A549 treated with Mapracorat at 1 μM for 4 hours (cell line): ENCODE measurements around the gene KRT15. TPM values are rescaled to one million over a fixed set of nuclear protein-coding genes. Genes with fewer than 3 reads are reported as not detected.

Experiments
- total RNA-seq: library from RNA; stranded (reverse); fragments of 200-300 nt; extraction: Qiagen RNA extraction; gene quantifications from 5 replicates; pipeline ENCODE4 v1.2.3, GENCODE V29; 2022

Gene KRT15
- total RNA-seq: 2.9 to 4.6 TPM (median 3.5 TPM) in 5 replicates

DNA sequence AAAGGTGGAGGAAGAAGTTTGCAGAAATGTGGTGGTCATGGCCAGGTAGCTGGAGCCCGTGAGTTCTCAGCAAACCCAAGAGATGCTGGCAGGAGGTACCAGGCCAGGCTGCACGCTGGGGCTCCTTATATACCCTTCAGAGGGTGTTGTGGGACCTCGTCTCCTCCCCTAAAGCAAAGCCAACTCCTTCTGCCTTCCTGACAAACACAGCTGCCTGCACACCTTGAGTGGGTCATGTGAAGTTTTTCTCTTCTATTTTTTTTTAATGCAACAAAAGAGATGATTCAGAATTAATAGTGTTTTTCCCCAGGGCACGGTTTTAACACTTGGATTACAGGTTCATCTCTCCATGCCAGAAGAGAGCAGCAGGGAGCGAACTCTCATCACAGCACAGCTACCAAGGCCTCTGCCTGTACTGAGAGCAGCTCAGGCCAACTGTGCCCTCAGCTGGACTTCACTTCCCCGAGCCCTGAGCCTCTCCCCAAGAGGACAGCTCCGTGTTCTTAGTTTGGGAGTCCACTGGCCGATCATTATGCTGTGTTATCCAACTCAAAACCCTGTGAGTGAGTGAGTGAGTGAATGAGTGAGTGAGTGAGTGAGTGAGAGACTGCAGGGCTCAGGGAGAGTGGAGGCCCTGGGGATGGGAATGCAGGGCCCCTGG, at the start of gene KRT15:
KRT15 (minus strand) TSS at position 102 of the 661 bp plus-strand sequence; CDS start at position 39, 63 bp downstream.

DNA sequence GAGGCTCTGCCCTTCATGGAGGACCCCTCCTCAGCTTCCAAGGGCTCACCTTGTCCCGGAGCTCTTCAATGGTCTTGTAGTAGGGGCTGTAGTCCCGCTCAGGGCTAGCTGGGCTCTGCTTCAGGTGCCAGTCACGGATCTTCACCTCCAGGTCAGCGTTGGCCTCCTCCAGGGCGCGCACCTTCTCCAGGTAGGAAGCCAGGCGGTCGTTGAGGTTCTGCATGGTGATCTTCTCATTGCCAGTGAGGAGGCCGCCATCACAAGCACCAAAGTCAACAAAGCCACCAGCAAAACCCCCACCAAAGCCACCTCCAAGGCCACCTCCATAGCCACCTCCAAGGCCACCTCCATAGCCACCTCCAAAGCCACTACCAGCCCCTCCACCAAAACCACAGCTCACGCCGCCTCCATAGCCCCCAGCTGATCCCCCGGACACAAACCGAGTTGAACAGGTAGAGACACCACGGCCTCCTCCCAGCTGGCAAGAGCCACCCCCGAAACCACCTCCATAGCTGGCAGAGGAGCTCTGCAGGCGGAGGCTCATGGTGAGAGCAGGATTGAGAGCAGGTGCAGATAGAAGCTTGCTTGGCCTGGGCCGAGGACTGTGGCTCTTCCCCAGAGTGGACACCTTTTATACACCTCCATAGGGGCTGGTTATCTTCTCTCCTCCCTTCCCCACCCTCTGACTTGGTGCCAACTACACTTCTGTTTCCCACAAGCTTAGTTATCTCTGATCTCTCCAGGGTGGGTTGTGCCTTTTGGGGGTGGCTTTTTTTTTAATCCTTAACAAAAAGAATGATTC, 13.5 kb downstream of the KRT15 start, which contains the start of gene KRT13:
KRT13 (minus strand) TSS at position 606 of the 802 bp plus-strand sequence; CDS start at position 544, 62 bp downstream.

GRCh38 chr17:41489531-41489930, 29.2 kb downstream of the KRT15 start, which contains the start of gene KRT36:
Gene KRT36, minus strand, starts transcription at chr17:41489910. Its CDS starts 46 bp downstream, at chr17:41489864.

GRCh38 chr17:41481036-41481435, 37.7 kb downstream of the KRT15 start, which contains the start of gene KRT35:
Gene KRT35, minus strand, starts transcription at chr17:41481151. Its CDS starts 54 bp downstream, at chr17:41481097.

DNA sequence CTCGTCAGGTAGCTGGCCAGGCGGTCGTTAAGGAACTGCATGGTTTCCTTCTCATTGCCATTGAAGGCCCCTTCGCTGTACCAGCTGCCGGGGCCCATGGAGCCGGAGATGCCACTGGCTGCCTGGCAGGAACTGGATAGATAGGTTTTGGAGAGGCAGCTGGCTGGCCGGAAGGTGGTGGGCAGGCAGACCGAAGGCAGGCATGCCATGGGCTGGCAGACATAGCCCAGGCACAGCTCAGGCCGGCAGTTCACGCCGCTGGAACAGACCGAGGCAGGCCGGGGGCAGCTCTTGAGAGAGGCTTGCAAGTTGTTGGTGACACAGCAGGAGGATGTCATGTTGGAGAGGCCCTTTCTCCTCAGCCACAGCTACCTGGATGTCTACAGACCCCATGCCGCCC, 51.7 kb downstream of the KRT15 start, which contains the start of gene KRT32:
KRT32 (minus strand) TSS at position 399 of the 400 bp plus-strand sequence; CDS start at position 338, 61 bp downstream.

Other genes starting within 250 kb of the KRT15 start
- gene KRTAP9-7, start 243.2 kb downstream of the KRT15 start, total RNA-seq: not detected in 5 replicates
- gene KRTAP29-1, start 216.0 kb downstream of the KRT15 start, total RNA-seq: not detected in 5 replicates
- not detected in 5 replicates for gene KRTAP16-1, start 209.6 kb downstream of the KRT15 start, total RNA-seq
- not detected in 5 replicates for gene KRTAP17-1, start 203.2 kb downstream of the KRT15 start, total RNA-seq
- not detected in 5 replicates for gene KRT33A, start 168.1 kb downstream of the KRT15 start, total RNA-seq
- gene KRT33B, start 149.1 kb downstream of the KRT15 start, total RNA-seq: not detected in 5 replicates
- gene KRT34, start 136.6 kb downstream of the KRT15 start, total RNA-seq: 0.14 to 0.41 TPM (median 0.39 TPM) in 5 replicates
- gene KRT31, start 121.3 kb downstream of the KRT15 start, total RNA-seq: not detected in 5 replicates
- not detected in 5 replicates for gene KRT37, start 94.3 kb downstream of the KRT15 start, total RNA-seq
- not detected in 5 replicates for gene KRT38, start 77.9 kb downstream of the KRT15 start, total RNA-seq
- gene KRT32, start 51.5 kb downstream of the KRT15 start, total RNA-seq: 0.07 TPM in 2 of 5 replicates, not detected in the others
- gene KRT35, start 37.7 kb downstream of the KRT15 start, total RNA-seq: not detected in 5 replicates
- not detected in 5 replicates for gene KRT36, start 29.0 kb downstream of the KRT15 start, total RNA-seq
- gene KRT13, start 13.3 kb downstream of the KRT15 start, total RNA-seq: 0.12 to 0.41 TPM (median 0.37 TPM) in 5 replicates
- 37.8 to 59.9 TPM (median 49.0 TPM) in 5 replicates for gene KRT19, start 9.4 kb upstream of the KRT15 start, total RNA-seq
- not detected in 5 replicates for gene KRT9, start 53.2 kb upstream of the KRT15 start, total RNA-seq
- 0.18 to 0.34 TPM in 2 of 5 replicates, not detected in the others for gene KRT14, start 68.0 kb upstream of the KRT15 start, total RNA-seq
- gene KRT16, start 93.9 kb upstream of the KRT15 start, total RNA-seq: 0.62 to 1.2 TPM (median 1.0 TPM) in 5 replicates
- gene KRT17, start 105.7 kb upstream of the KRT15 start, total RNA-seq: 0.66 to 1.0 TPM (median 0.83 TPM) in 5 replicates
- gene EIF1, start 170.0 kb upstream of the KRT15 start, total RNA-seq: 1,203 to 1,690 TPM (median 1,363 TPM) in 5 replicates
- gene GAST, start 193.4 kb upstream of the KRT15 start, total RNA-seq: 0.44 to 0.49 TPM in 2 of 5 replicates, not detected in the others
- 1.1 to 1.7 TPM (median 1.4 TPM) in 5 replicates for gene HAP1, start 215.8 kb upstream of the KRT15 start, total RNA-seq